CD4-positive, alpha-beta T cell treated with Interleukin-12 subunit alpha and Interleukin-12 subunit beta, for 1 hour (primary cell): Measurements from ENCODE around the gene ENPP7.
A peak's percentile ranks its signal among the peaks of the same experiment; 100 is the strongest.

Experiments
- DNase-seq: peaks from one replicate; pipeline ENCODE4 v3.0.0-alpha.2; 2020

The ENPP7 gene

DNA sequence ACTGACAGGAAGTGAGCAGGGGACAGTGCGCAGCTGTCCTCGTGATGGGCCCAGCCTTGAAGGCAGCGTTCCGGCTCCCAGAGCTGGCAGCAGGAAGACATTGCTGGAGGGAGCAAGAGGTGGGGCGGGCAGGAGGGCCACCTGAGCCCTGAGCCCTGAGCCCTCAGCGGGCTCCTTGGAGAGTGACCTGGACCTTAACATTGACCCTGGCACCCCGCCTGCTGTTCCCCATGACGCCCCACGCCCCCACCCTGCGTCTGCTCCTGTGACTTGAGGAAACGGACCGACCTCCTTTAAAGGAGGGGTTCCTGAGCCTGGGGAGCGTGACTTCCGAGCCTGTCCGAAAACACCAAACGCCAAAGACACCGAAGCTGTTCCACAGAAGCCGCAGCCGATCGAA, 25.1 kb upstream of the ENPP7 start:
- DNase-seq: no peak

GRCh38 chr17:79706931-79707850, 23.6 kb upstream of the ENPP7 start:
- DNase-seq: no peak

DNA sequence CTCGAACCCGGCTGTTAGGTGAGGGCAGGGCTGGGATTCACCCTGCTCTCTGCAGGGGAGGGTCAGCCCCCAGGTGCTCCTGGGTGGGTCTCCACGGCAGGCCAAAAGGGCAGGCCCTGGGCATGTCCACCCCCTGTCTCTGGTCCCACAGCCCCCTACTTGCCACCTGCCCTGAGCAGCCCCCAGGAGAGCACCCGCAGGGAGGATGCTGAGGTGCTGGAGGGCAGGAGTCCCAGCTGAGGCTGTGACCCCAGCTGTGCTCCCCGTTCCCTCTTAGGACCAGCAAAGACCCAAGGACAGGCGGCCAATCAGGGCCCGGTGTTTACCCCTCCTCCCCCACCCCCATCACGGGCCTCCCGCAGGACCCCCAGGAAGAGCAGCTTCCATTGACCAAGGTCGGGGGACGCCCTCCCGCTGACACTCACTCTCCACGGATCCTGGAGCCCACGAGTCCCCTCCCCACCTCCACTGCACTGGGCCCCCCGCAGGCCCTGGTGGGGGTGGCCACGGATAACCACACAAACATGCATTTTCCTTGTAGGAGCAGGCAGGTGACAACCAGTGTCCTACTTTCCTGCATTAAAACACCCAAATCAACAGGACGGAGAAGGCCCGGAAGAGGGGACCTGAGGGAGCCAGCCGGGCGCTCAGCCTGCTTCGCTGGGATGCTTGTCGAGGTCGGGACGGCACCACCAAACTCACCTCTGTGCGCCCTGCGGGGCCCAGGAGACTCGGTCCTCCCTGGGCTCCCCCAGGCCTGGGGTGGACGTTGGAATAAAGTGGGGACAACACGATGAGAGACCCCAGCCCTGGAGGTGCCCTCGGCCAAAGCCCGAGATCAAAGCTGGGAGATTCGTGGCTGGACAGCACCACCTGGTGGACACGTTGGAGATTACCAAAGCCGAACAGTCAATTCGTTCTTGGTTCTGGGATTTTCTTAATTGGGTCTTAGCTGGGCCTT, 22.5 kb upstream of the ENPP7 start:
- peak; percentile 63 for DNase-seq

- DNase-seq: no peak
Observed at GRCh38 chr17:79711715-79712305, 18.9 kb upstream of the ENPP7 start.

- no peak for DNase-seq
Observed at GRCh38 chr17:79713391-79713790, 17.4 kb upstream of the ENPP7 start.

- no peak for DNase-seq
Observed at GRCh38 chr17:79714176-79715097, 16.3 kb upstream of the ENPP7 start.

- no peak for DNase-seq
Observed at GRCh38 chr17:79715098-79715942, 15.4 kb upstream of the ENPP7 start.

- no peak for DNase-seq
Observed at GRCh38 chr17:79715943-79716797, 14.6 kb upstream of the ENPP7 start.

DNA sequence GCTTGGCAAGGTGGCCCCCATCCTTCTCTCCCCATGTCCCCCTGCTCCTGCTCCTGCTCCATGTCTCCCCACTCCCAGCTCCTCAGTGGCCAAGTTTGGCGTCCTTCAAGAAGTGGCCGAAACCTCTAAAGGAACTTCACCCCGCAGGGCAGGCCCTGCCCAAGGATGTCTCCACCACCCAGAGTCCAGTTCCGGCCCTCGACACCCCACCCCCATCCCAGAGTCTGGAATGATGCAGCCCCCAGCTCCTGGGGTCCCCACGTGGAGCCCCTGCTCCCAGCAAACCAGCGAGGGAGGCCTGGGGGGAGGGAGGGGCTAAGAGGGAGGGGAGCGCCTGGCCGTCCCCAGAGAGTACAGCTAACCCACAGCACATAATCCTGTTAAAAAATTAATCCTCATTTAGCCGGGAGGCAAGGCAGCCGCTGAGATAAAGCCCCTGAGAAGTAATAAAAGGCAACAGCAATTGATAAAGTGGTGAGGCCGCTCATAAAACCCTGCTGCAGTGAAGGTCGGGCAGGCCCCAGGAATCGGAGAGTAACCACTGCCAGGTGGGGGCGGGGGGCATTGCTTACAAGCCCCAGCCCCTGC, 9.9 kb upstream of the ENPP7 start:
- no peak for DNase-seq

GRCh38 chr17:79721993-79722671, 8.6 kb upstream of the ENPP7 start:
- DNase-seq: no peak

DNA sequence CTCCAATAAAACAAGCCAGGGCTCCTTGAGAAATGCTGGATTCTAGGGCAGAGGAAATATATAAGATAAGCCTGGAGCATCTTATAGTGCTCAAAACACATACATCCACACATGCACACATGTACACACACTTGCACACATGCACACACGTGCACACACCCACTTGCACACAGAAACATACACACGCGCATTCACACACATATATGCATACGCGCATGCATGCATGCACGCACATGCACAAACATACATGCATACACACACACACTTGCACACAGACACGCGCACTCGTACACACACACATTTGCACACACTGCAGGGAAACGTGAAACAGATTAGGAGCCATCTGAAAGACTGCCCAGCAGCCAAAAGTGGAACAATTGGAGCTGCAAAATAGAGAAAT, 8.0 kb upstream of the ENPP7 start:
- DNase-seq: no peak

- peak; percentile 93 for DNase-seq
Observed at GRCh38 chr17:79728169-79728907, 2.4 kb upstream of the ENPP7 start.

DNA sequence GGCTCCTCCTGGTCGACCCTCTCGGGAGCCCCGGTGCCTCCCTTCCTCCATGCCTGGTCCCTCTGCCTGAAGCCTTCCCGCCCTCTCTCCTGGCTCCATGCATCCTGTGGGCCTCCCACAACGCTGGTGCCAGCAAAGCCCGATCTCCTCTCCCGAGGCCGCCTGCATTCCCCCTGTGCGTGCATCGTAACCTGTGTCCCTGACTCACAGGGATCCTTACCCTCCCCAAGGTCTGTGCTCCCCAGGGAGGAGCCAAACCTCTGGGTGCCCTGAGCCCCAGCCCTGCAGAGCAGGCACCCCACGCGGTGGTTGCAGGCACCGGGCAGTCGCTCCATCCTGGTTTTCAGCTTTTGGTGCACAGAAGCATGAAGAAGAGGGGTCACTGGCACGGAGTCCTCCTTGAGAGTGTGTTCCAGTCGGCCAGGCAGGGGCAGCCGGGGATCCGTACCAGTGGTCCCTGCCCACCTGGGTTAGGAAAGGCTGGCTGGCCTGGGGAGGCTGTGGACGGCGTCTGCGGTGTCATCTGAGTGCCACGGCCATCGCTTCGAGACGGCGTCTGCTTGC, 1.8 kb upstream of the ENPP7 start:
- no peak for DNase-seq

DNA sequence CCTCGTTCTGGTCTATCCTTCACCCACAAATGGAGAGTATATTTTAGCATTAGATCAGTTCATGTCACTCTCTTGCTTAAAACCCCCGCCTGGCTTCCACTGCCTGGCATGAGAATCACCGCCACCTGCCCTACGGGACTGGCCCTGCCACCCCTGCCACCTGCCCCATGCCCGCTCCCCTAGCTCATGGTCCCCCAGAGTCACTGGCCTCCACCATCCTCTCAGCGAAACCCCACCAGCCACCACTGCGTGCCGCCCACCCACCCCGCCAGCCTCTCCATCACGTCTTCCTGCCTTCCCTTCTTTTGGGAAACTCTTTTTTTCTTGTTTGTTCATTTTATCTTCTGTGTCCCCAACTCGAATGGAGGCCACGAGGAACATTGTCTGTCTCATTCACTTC, 982 bp upstream of the ENPP7 start:
- DNase-seq: no peak

DNA sequence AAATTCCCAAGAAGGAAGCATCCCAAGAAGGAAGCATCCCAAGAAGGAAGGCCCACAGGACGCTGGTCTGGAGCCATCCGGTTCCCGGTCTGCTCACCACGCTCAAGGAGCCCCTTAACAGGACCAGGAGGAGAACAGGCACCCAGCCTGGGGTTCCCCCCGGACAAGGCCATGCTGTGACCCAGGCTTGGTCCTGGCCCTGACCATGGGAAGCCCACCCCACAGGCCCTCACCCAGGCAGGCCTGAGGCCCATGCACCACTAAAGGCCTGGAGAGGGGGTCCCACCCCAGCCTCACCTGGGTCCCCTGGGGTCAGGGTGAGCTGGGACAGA, 340 bp upstream of the ENPP7 start:
- no peak for DNase-seq

DNA sequence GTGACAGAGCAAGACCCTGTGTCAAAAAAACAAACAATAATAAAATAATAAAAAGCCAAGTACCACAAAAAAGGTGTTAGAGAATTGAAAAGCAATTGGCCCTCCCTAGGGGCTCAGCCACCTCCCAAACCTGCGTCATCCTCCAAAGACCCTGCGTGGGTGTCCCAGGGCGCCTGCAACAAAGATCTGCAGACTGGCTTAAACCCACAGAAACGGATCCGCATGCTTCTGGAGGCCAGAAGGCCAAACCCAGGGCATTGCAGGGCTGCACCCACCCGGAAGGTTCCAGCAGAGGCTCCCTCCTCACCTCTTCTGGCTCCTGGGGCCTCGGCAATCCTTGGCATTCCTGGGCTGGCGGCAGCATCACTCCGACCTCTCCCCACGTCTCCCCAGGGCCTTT, 1.5 kb downstream of the ENPP7 start:
- no peak for DNase-seq

DNA sequence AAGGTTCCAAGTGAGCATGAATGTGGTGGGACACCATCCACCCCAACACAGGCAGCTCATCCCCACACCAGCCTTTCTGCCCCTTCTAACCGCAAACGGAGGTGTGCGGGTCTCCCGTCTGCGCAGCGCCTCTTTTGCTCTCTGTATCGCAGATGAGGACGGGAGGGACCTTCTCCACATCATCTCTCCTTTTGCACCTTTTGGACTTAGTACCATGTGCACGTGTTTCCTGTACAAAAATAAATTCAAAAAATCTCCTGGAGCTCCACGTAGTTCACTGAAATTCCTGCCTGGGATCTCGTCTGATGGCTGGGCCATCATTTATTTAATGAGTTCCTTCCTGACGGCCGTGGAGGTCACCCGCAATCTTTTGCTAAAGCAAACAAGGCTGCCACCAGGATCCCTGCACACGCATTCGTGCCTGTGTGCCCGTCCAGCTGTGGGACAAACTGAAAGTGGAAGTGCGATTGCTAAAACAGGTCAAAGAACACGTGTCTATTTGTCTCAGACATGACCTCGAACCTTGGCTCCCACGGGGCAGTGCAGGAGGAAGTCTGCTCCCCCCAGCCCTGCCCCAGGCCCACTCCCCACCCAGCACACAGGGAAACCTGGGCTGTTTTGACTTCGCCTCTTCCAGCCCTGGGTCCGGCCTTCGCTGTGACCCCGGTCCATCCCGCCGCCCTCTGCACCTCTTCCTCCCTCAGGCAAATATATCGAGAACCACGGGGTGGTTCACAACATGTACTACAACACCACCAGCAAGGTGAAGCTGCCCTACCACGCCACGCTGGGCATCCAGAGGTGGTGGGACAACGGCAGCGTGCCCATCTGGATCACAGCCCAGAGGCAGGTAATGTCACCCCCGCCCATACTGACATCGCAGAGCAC, 2.3 kb downstream of the ENPP7 start:
- peak; percentile 47 for DNase-seq
